ENCODE data around the gene BBS2. TPM values are rescaled to one million over a fixed set of nuclear protein-coding genes. Genes with fewer than 3 reads are reported as not detected.

The BBS2 gene
- total RNA-seq, 4 donors from 2014 or later, result 21.9 to 51.9 (median 37.5) TPM

GRCh38 chr16:56520251-56520577, 390 bp upstream of the BBS2 start:
- ATAC-seq (ENCODE audit: low FRiP score) (no peak), DNase-seq (ENCODE audit: low spot score) (no peak)
- TF ChIP-seq CTCF (IDR thresholded peaks at IDR 0.05), result no peak

GRCh38 chr16:56518425-56518824, 1.4 kb downstream of the BBS2 start:
- DNase-seq (ENCODE audit: low spot score) (no peak), ATAC-seq (ENCODE audit: low FRiP score) (no peak)
- no peak for TF ChIP-seq CTCF (IDR thresholded peaks at IDR 0.05)

- no peak for DNase-seq (ENCODE audit: low spot score)
These were observed 2.6 kb downstream of the BBS2 start for GRCh38 chr16:56517206-56517605.

GRCh38 chr16:56515665-56516064, 4.2 kb downstream of the BBS2 start:
- no peak for TF ChIP-seq CTCF (IDR thresholded peaks at IDR 0.05)
- ATAC-seq (ENCODE audit: low FRiP score), result no peak
- DNase-seq (ENCODE audit: low spot score), result no peak

More at GRCh38 chr16:56517206-56517605, 2.6 kb downstream of the BBS2 start:
- no peak for ATAC-seq (ENCODE audit: low FRiP score)
- no peak for TF ChIP-seq CTCF (IDR thresholded peaks at IDR 0.05)

GRCh38 chr16:56514845-56515244, 5.0 kb downstream of the BBS2 start:
- no peak for DNase-seq (ENCODE audit: low spot score)
- ATAC-seq (ENCODE audit: low FRiP score), result no peak
- TF ChIP-seq CTCF (IDR thresholded peaks at IDR 0.05), result no peak

GRCh38 chr16:56513972-56514371, 5.9 kb downstream of the BBS2 start:
- DNase-seq (ENCODE audit: low spot score) (no peak), ATAC-seq (ENCODE audit: low FRiP score) (peak; percentile 53)
- TF ChIP-seq CTCF (IDR thresholded peaks at IDR 0.05), result no peak

- TF ChIP-seq CTCF (IDR thresholded peaks at IDR 0.05), result no peak
- no peak for ATAC-seq (ENCODE audit: low FRiP score)
- DNase-seq (ENCODE audit: low spot score), result no peak
These were observed 6.7 kb downstream of the BBS2 start for GRCh38 chr16:56513091-56513490.
